Fibroblast of mammary gland (primary cell): Measurements from ENCODE around the gene USH1C.

ENCODE experiments used
- DNase-seq: peaks from one replicate; pipeline ENCODE4 v3.0.0-alpha.2; 2010; ENCODE audit warnings: low read depth
- H3K4me3 ChIP-seq: 2 replicates; pipeline ENCODE4 v1.5.1; 2011; ENCODE audit warnings: low read depth, mild to moderate bottlenecking, low read length, moderate library complexity; ENCODE audit not compliant: control insufficient read depth
- TF ChIP-seq, protein P1 (sequence below): conservative IDR thresholded peaks from 2 replicates; pipeline ENCODE4 v1.5.1; 2011; ENCODE audit warnings: low read depth, low read length, inconsistent platforms; ENCODE audit not compliant: control insufficient read depth, insufficient read depth

USH1C gene

DNA sequence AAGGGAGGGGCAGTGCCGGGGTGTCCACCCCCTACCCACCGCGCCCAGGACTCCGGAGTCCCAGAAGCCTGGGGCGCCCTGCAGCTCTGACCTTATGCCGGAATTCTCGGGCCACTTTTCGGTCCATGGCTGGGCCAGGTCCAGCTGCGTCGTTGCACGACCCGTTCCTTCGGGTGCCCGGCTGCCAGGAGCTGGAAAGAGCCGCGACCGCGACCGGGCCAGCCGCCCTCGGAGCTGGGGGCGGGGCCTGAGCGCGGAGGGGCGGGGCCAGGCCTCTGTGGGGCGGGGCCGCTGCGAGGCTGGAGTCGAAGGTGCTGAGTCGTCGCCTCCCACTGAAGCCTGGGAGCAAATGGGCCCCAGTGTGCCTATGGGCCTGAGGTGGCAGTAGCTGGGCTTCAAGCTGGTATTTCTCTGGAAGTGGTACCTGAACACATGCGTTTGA lies at the start of gene USH1C:
Gene USH1C, minus strand, starts transcription at position 236 of the 442 bp plus-strand sequence. Its CDS starts 109 bp downstream, at position 127.
- DNase-seq = no peak
- TF ChIP-seq, protein P1, sequence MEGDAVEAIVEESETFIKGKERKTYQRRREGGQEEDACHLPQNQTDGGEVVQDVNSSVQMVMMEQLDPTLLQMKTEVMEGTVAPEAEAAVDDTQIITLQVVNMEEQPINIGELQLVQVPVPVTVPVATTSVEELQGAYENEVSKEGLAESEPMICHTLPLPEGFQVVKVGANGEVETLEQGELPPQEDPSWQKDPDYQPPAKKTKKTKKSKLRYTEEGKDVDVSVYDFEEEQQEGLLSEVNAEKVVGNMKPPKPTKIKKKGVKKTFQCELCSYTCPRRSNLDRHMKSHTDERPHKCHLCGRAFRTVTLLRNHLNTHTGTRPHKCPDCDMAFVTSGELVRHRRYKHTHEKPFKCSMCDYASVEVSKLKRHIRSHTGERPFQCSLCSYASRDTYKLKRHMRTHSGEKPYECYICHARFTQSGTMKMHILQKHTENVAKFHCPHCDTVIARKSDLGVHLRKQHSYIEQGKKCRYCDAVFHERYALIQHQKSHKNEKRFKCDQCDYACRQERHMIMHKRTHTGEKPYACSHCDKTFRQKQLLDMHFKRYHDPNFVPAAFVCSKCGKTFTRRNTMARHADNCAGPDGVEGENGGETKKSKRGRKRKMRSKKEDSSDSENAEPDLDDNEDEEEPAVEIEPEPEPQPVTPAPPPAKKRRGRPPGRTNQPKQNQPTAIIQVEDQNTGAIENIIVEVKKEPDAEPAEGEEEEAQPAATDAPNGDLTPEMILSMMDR = no peak
- H3K4me3 ChIP-seq = no peak within 1 kb of the TSS

- H3K4me3 ChIP-seq = no peak overlapping the region
- TF ChIP-seq, protein P1 = no peak
- no peak for DNase-seq
Observed at GRCh38 chr11:17593466-17594245, 49.4 kb upstream of the USH1C start.

DNA sequence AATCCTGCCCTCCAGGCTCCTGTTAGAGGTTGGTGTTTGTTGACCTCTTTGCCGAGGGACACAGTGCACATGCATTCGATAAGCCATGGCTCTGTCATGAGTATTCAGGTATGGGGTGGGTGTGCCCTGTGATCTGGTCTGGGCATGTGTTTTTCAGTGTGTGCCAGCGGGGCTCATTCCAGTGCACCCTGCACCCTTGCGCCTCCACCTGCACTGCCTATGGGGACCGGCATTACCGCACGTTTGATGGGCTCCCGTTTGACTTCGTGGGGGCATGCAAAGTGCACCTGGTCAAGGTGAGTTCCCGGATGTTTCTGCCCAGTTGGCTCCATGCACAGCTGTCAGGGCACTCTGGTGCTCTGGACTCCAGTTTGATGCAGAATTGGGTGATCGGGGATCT lies 47.1 kb upstream of the USH1C start:
- DNase-seq = no peak
- H3K4me3 ChIP-seq = no peak overlapping the region

GRCh38 chr11:17590463-17590862 lies 46.2 kb upstream of the USH1C start:
- TF ChIP-seq, protein P1 = no peak
- DNase-seq = no peak

More for the DNA sequence above, 47.1 kb upstream of the USH1C start:
- TF ChIP-seq, protein P1 = no peak

DNA sequence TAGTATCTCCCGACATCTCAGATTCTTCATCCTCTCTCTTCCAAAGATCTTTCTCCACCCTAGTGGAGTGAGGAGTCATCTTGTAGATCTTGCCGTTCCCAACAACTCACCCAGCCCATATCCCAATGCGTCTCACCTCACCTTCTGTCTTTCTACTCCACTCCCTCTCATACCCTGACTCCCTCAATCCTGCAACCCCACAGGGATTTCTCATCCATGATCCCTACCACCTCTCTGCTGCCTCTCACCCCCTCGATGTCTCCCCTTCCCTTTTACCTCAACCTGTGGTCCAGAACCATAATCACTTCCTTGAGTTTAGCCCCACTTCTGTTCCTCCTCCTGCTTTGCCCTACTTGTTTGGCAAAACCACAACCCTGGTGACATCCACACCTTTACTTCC lies 44.5 kb upstream of the USH1C start:
- TF ChIP-seq, protein P1 = no peak
- no peak overlapping the region for H3K4me3 ChIP-seq
- no peak for DNase-seq

More at GRCh38 chr11:17590463-17590862, 46.2 kb upstream of the USH1C start:
- H3K4me3 ChIP-seq = no peak overlapping the region

GRCh38 chr11:17588166-17588565 lies 44.0 kb upstream of the USH1C start:
- DNase-seq = no peak
- TF ChIP-seq, protein P1 = no peak
- H3K4me3 ChIP-seq = no peak overlapping the region
